GM19455 (cell line): ENCODE measurements around the gene CCDC81.

ENCODE experiments used
- ATAC-seq: cut with Tn5 transposase; IDR thresholded peaks from one replicate; pipeline ENCODE4 v1.9.1; 2021; ENCODE audit not compliant: unreplicated experiment

Gene CCDC81

DNA sequence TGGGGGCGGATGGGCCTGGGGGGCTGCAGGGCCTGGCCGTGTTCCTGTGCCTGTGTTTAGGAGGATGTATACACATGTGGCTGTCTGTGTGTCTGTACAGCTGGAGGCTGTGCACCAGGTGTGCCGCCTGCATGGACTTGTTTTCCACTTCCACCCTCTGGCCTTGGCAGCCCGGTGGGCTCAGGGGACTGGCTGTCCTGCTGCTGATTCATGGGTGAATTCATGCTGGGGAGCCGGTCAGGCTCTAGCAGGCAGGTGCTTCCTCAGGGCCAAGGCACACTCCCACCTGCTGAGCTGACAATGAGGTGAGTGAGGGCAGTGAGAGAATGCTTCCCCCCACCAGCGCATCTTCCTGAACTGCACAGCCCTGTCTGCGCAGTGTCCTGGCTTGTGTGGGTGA lies 88.4 kb downstream of the CCDC81 start:
- ATAC-seq, result no peak

DNA sequence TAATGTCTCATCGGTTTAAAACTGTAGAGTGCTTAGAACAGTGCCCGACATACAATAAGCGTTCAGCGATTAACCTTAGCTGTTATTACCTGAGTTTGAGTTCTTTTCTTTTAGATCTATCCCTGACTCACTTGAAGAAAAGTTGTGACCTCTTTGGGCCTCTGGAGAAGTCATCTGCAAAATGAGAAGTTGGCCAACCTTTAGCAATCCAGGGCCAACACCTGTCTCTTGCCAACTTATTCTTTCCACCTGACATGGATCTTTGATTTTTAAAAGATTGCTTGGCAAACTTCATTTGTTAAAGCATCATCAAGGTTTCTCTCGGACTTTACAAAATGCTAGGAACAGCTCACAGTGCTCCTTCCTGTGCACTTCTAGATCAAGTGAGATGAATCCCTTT lies 89.3 kb downstream of the CCDC81 start:
- no peak for ATAC-seq

DNA sequence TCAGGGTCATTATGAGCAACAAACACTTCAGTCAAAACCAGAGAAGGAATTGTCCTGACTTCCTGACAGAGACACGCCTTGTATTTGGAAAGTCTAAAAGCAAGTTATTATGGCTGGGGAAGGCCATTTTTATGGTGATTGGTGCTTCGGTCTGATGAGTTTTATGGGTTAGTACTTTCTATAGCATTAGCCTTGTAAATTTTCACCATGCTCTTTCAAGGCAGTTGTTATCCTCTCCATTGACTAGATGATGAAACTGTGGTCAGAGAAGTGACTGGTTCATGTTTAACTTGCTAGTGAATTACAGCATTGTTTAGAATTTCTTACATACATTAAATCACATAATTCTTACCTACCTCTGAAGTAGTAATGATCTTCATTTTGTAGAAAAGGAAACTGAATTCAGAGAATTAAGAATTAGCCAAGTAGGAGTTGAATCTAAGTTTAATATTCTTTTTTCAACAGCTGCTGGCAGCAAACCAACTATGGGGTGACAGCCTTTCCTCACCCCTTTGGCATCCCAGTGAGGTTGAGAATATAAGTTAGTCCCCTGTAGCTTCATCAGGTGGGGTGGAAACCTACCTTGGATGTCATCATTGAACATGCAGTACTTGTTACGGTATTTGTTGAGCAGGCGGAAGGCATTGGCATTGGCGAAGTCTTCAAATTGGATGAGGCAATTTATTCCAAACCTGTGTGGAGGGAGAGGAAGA lies 90.0 kb downstream of the CCDC81 start:
- ATAC-seq, result no peak

DNA sequence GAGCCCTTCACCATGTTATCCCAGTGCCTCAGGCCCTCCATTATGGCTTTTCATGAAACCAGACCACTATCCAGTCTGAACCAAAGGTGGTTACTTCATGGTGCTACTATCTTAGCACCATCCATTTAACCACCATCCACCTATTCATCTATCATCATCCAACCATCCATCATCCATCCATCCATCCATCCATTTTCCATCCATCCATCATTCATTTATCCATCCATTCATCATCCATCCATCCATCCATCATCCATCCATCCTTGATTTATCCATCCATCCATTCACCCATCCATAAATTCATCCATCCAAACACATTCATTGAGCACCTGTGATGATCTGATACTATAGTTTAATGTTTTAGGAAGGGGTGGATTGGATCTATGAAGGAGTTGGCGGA lies 93.5 kb downstream of the CCDC81 start:
- no peak for ATAC-seq

DNA sequence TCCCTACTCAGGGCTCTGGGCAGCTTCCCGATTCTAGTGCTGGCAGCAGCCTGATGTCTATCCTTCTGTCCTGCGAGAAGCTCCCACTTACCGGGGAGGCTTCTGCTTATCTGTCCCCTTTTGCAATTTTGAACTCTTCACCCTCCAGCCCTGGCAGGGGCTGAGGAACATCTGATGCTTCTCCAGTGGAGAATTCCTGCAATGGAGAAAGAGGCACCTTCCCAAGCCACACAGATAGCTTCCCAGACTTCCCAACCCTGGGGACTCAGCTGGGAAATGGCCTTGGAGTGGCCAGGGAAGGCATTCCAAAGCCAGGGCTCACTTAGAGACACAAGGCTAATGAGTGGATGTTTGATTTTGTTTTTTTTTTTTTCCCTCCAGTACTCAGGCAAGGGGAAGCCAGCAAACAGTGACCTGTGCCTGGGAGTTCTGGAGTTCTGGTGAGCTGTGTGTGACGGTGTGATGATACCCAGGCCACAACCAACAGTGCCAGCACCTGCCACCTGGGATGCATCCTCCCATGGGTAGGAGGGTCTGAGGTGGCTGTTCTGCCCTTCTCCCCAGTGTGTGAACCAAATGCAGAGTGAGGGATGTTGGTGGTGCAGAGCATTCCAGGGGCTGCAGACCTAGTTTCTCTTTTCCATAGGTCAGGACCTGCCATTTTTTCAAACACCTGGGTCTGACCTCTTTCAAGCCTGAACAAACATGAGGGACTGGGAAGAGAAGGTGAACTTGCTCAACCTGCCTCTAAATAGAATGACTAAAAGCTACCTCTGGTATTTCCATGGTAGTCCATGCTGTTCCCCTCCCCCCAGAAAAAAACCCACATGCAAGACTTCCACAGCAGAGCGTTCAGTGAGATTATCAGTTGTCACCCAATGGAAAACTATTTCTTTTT lies 95.1 kb downstream of the CCDC81 start:
- no peak for ATAC-seq
